ENCODE measurements around the gene EPHB2.

Gene EPHB2

GRCh38 chr1:22804969-22805671, 94.5 kb downstream of the EPHB2 start:
- no peak for DNase-seq

GRCh38 chr1:22805672-22806038, 95.0 kb downstream of the EPHB2 start:
- DNase-seq: no peak

GRCh38 chr1:22806584-22806983, 95.9 kb downstream of the EPHB2 start:
- no peak for DNase-seq

- DNase-seq: no peak
Observed at GRCh38 chr1:22807340-22807739, 96.7 kb downstream of the EPHB2 start.

GRCh38 chr1:22808186-22808675, 97.6 kb downstream of the EPHB2 start:
- no peak for DNase-seq

GRCh38 chr1:22808676-22809483, 98.2 kb downstream of the EPHB2 start:
- DNase-seq: no peak

GRCh38 chr1:22809783-22810182, 99.1 kb downstream of the EPHB2 start:
- DNase-seq: no peak

- DNase-seq: no peak
Observed at GRCh38 chr1:22810378-22810777, 99.7 kb downstream of the EPHB2 start.

GRCh38 chr1:22812092-22812880, 101.6 kb downstream of the EPHB2 start:
- no peak for DNase-seq

- DNase-seq: no peak
Observed at GRCh38 chr1:22812993-22813790, 102.6 kb downstream of the EPHB2 start.

GRCh38 chr1:22814176-22815042, 103.8 kb downstream of the EPHB2 start:
- DNase-seq: no peak

- DNase-seq: no peak
Observed at GRCh38 chr1:22815043-22815365, 104.4 kb downstream of the EPHB2 start.

GRCh38 chr1:22815421-22816066, 104.9 kb downstream of the EPHB2 start:
- no peak for DNase-seq

- DNase-seq: no peak
Observed at GRCh38 chr1:22816067-22816775, 105.6 kb downstream of the EPHB2 start.

- no peak for DNase-seq
Observed at GRCh38 chr1:22816803-22817202, 106.2 kb downstream of the EPHB2 start.

GRCh38 chr1:22817462-22817861, 106.8 kb downstream of the EPHB2 start:
- DNase-seq: no peak

- DNase-seq: no peak
Observed at GRCh38 chr1:22818061-22818770, 107.6 kb downstream of the EPHB2 start.

- DNase-seq: no peak
Observed at GRCh38 chr1:22819361-22819760, 108.7 kb downstream of the EPHB2 start.

- no peak for DNase-seq
Observed at GRCh38 chr1:22821027-22821426, 110.4 kb downstream of the EPHB2 start.

- no peak for DNase-seq
Observed at GRCh38 chr1:22822371-22822770, 111.7 kb downstream of the EPHB2 start.
